HEK293 (cell line): ENCODE data around the gene FBXO27.

ENCODE experiments used
- CTCF ChIA-PET: fragments of 350-600 bp; formaldehyde crosslinking; extraction: SDS; loops from one replicate; lab custom pipeline; 2021; ENCODE audit warnings: antibody characterized with exemption; lab: Yijun Ruan, JAX
- POLR2A ChIA-PET: fragments of 300-600 bp; formaldehyde crosslinking; extraction: SDS; loops from one replicate; lab custom pipeline; 2020; ENCODE audit warnings: antibody characterized with exemption, inconsistent platforms; lab: Yijun Ruan, JAX
- H3K27ac ChIP-seq: fragments of 200-500 bp; sonication (Bioruptor generic); 2 replicates; pipeline ENCODE4 v1.5.1; 2014; ENCODE audit warnings: low read depth, low read length, control low read depth, inconsistent platforms; ENCODE audit errors: extremely low read depth
- H3K36me3 ChIP-seq, 2 experiments: fragments of 200-500 bp in 1 of 2; sonication (Bioruptor generic) in 1 of 2; 1 replicate in 1 of 2; 2 replicates in 1 of 2; pipeline ENCODE4 v1.5.1; 2014 to 2017; ENCODE audit warnings: inconsistent platforms in 2 of 2, low read length in 2 of 2; ENCODE audit not compliant: control insufficient read depth in 2 of 2, insufficient read depth in 1 of 2
- H3K4me1 ChIP-seq: fragments of 200-500 bp; sonication (Bioruptor generic); 2 replicates; pipeline ENCODE4 v1.5.1; 2014; ENCODE audit warnings: mild to moderate bottlenecking, low read length, inconsistent platforms; ENCODE audit not compliant: control insufficient read depth, insufficient read depth
- H3K4me3 ChIP-seq: 2 replicates; pipeline ENCODE4 v1.5.1; 2011; ENCODE audit warnings: low read depth, mild to moderate bottlenecking, control low read depth, low read length, moderate library complexity
- H3K9me3 ChIP-seq: fragments of 200-500 bp; sonication (Bioruptor generic); 2 replicates; pipeline ENCODE4 v1.5.1; 2014; ENCODE audit warnings: low read depth, low read length, inconsistent platforms; ENCODE audit not compliant: control insufficient read depth, insufficient read depth
- GLI2 ChIP-seq: fragments of 450-650 bp; formaldehyde crosslinking; IDR thresholded peaks from 2 replicates; pipeline ENCODE4; 2017; ENCODE audit warnings: missing biosample characterization, missing genetic modification characterization, low read depth, borderline replicate concordance
- KLF1 ChIP-seq: fragments of 450-650 bp; formaldehyde crosslinking; IDR thresholded peaks from 2 replicates; pipeline ENCODE4 v1.5.1; 2016; ENCODE audit warnings: missing biosample characterization, missing genetic modification characterization
- PRDM4 ChIP-seq: fragments of 450-650 bp; formaldehyde crosslinking; IDR thresholded peaks from 2 replicates; pipeline ENCODE4 v1.5.1; 2017; ENCODE audit warnings: missing biosample characterization, missing genetic modification characterization
- SP2 ChIP-seq: fragments of 450-650 bp; formaldehyde crosslinking; IDR thresholded peaks from 2 replicates; pipeline ENCODE4 v1.5.1; 2016; ENCODE audit warnings: missing biosample characterization, missing genetic modification characterization
- SP7 ChIP-seq: fragments of 450-650 bp; formaldehyde crosslinking; IDR thresholded peaks from 2 replicates; pipeline ENCODE4 v1.5.1; 2016; ENCODE audit warnings: missing biosample characterization, missing genetic modification characterization
- ZNF155 ChIP-seq: fragments of 450-650 bp; formaldehyde crosslinking; IDR thresholded peaks from 2 replicates; pipeline ENCODE4 v1.5.1; 2016; ENCODE audit warnings: missing biosample characterization, missing genetic modification characterization
- ZNF169 ChIP-seq: fragments of 450-650 bp; formaldehyde crosslinking; IDR thresholded peaks from 2 replicates; pipeline ENCODE4 v1.5.1; 2016; ENCODE audit warnings: missing biosample characterization, missing genetic modification characterization
- ZNF423 ChIP-seq: fragments of 450-650 bp; formaldehyde crosslinking; IDR thresholded peaks from 2 replicates; pipeline ENCODE4 v1.5.1; 2016; ENCODE audit warnings: missing biosample characterization, missing genetic modification characterization
- ZNF488 ChIP-seq: fragments of 450-650 bp; formaldehyde crosslinking; IDR thresholded peaks from 2 replicates; pipeline ENCODE4 v1.5.1; 2016; ENCODE audit warnings: missing biosample characterization, missing genetic modification characterization
- ZNF529 ChIP-seq: fragments of 450-650 bp; formaldehyde crosslinking; IDR thresholded peaks from 2 replicates; pipeline ENCODE4 v1.5.1; 2017; ENCODE audit warnings: missing genetic modification characterization, missing biosample characterization; ENCODE audit not compliant: insufficient replicate concordance
- ZNF561 ChIP-seq: fragments of 450-650 bp; IDR thresholded peaks from 2 replicates; pipeline ENCODE4 v1.5.1; 2018; ENCODE audit warnings: missing biosample characterization, missing genetic modification characterization, borderline replicate concordance
- ZNF571 ChIP-seq: fragments of 450-650 bp; formaldehyde crosslinking; IDR thresholded peaks from 2 replicates; pipeline ENCODE4 v1.5.0; 2017; ENCODE audit warnings: missing biosample characterization, missing genetic modification characterization
- ZNF664 ChIP-seq: fragments of 450-650 bp; formaldehyde crosslinking; IDR thresholded peaks from 2 replicates; pipeline ENCODE4 v1.5.1; 2016; ENCODE audit warnings: missing biosample characterization, missing genetic modification characterization
- ZNF707 ChIP-seq: fragments of 450-650 bp; formaldehyde crosslinking; IDR thresholded peaks from 2 replicates; pipeline ENCODE4 v1.5.1; 2016; ENCODE audit warnings: missing biosample characterization, missing genetic modification characterization
- ZNF768 ChIP-seq: fragments of 450-650 bp; formaldehyde crosslinking; IDR thresholded peaks from 2 replicates; pipeline ENCODE4 v1.5.1; 2018; ENCODE audit warnings: missing biosample characterization, mild to moderate bottlenecking, missing genetic modification characterization
- ZSCAN16 ChIP-seq: fragments of 450-650 bp; formaldehyde crosslinking; IDR thresholded peaks from 2 replicates; pipeline ENCODE4 v1.5.1; 2016; ENCODE audit warnings: missing biosample characterization, missing genetic modification characterization
- TF ChIP-seq, protein P1 (sequence below): fragments of 450-650 bp; formaldehyde crosslinking; IDR thresholded peaks from 2 replicates; pipeline ENCODE4 v1.5.1; 2016; ENCODE audit warnings: missing biosample characterization, missing genetic modification characterization
- TF ChIP-seq, protein P2 (sequence below): fragments of 450-650 bp; formaldehyde crosslinking; IDR thresholded peaks from 2 replicates; pipeline ENCODE4 v1.5.1; 2017; ENCODE audit warnings: missing biosample characterization, missing genetic modification characterization
- TF ChIP-seq, protein P3 (sequence below): fragments of 450-650 bp; formaldehyde crosslinking; IDR thresholded peaks from 2 replicates; pipeline ENCODE4 v1.5.1; 2016; ENCODE audit warnings: missing biosample characterization, missing genetic modification characterization, borderline replicate concordance
- TF ChIP-seq, protein P4 (sequence below): fragments of 450-650 bp; formaldehyde crosslinking; IDR thresholded peaks from 2 replicates; pipeline ENCODE4 v1.5.1; 2017; ENCODE audit warnings: missing biosample characterization, missing genetic modification characterization
- TF ChIP-seq, protein P5 (sequence below): fragments of 450-650 bp; formaldehyde crosslinking; IDR thresholded peaks from 2 replicates; pipeline ENCODE4 v1.5.1; 2017; ENCODE audit warnings: missing biosample characterization, missing genetic modification characterization

Gene FBXO27

DNA sequence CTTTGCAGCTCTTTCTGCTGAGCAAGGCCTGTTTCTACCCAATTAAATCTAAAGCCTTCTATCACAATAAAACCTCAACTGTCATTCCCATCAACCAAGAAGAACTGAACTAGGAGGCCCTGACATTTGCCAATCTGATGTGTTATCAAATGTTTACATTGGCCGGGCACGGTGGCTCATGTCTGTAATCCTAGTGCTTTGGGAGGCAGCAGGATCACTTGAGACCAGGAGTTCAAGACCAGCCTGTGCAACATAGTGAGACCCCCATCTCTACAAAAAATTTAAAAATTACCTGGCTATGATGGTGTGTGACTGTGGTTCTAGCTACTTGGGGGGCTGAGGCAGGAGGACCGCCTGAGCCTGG lies 54.0 kb downstream of the FBXO27 start:
- Histone ChIP-seq H3K4me1 (peaks cover 32% of the 10 kb centered on the region), H3K9me3 (no peaks in the 10 kb centered on the region), H3K4me3 (no peak overlapping the region), H3K36me3 (peaks cover 0 to 5% of the 10 kb centered on the region in 2 experiments; a peak in 2 of 3 replicates), H3K27ac (peak overlapping the region; percentile 78)
- POLR2A ChIA-PET: interaction anchor here (1.1 to 1.4 kb wide), 2 partner anchors 11 to 45 kb away, joined by 3 to 6 read pairs; no protein-coding TSS in a partner anchor
- CTCF ChIA-PET: interaction anchor here (0.8 to 5.9 kb wide), 12 partner anchors 10 to 312 kb away, joined by 3 to 62 read pairs (median 17); partner anchors contain the start of gene FBXO27
- TF ChIP-seq ZNF571 (tag by site-specific recombination) (no peak), KLF1 (tag by site-specific recombination) (no peak), ZNF664 (tag by site-specific recombination) (peak; percentile 89), SP2 (no peak), ZSCAN16 (tag by site-specific recombination) (no peak), ZNF155 (no peak), ZNF561 (peak; percentile 36; the same call in 1 of the 2 replicates), ZNF707 (no peak), GLI2 (tag by site-specific recombination) (no peak), ZNF169 (no peak), ZNF423 (tag by site-specific recombination) (no peak), PRDM4 (0 out of 2 replicates have a peak, but pooled peaks have one; percentile 6), ZNF529 (tag by site-specific recombination) (no peak), ZNF768 (tag by site-specific recombination) (no peak), SP7 (no peak; the same call in 1 of the 2 replicates), ZNF488 (tag by site-specific recombination) (no peak)
- TF ChIP-seq, protein P1, sequence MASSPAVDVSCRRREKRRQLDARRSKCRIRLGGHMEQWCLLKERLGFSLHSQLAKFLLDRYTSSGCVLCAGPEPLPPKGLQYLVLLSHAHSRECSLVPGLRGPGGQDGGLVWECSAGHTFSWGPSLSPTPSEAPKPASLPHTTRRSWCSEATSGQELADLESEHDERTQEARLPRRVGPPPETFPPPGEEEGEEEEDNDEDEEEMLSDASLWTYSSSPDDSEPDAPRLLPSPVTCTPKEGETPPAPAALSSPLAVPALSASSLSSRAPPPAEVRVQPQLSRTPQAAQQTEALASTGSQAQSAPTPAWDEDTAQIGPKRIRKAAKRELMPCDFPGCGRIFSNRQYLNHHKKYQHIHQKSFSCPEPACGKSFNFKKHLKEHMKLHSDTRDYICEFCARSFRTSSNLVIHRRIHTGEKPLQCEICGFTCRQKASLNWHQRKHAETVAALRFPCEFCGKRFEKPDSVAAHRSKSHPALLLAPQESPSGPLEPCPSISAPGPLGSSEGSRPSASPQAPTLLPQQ (tag by site-specific recombination): 0 out of 2 replicates have a peak, but pooled peaks have one; percentile 28
- TF ChIP-seq, protein P2, sequence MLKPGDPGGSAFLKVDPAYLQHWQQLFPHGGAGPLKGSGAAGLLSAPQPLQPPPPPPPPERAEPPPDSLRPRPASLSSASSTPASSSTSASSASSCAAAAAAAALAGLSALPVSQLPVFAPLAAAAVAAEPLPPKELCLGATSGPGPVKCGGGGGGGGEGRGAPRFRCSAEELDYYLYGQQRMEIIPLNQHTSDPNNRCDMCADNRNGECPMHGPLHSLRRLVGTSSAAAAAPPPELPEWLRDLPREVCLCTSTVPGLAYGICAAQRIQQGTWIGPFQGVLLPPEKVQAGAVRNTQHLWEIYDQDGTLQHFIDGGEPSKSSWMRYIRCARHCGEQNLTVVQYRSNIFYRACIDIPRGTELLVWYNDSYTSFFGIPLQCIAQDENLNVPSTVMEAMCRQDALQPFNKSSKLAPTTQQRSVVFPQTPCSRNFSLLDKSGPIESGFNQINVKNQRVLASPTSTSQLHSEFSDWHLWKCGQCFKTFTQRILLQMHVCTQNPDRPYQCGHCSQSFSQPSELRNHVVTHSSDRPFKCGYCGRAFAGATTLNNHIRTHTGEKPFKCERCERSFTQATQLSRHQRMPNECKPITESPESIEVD (tag by site-specific recombination): no peak
- TF ChIP-seq, protein P3, sequence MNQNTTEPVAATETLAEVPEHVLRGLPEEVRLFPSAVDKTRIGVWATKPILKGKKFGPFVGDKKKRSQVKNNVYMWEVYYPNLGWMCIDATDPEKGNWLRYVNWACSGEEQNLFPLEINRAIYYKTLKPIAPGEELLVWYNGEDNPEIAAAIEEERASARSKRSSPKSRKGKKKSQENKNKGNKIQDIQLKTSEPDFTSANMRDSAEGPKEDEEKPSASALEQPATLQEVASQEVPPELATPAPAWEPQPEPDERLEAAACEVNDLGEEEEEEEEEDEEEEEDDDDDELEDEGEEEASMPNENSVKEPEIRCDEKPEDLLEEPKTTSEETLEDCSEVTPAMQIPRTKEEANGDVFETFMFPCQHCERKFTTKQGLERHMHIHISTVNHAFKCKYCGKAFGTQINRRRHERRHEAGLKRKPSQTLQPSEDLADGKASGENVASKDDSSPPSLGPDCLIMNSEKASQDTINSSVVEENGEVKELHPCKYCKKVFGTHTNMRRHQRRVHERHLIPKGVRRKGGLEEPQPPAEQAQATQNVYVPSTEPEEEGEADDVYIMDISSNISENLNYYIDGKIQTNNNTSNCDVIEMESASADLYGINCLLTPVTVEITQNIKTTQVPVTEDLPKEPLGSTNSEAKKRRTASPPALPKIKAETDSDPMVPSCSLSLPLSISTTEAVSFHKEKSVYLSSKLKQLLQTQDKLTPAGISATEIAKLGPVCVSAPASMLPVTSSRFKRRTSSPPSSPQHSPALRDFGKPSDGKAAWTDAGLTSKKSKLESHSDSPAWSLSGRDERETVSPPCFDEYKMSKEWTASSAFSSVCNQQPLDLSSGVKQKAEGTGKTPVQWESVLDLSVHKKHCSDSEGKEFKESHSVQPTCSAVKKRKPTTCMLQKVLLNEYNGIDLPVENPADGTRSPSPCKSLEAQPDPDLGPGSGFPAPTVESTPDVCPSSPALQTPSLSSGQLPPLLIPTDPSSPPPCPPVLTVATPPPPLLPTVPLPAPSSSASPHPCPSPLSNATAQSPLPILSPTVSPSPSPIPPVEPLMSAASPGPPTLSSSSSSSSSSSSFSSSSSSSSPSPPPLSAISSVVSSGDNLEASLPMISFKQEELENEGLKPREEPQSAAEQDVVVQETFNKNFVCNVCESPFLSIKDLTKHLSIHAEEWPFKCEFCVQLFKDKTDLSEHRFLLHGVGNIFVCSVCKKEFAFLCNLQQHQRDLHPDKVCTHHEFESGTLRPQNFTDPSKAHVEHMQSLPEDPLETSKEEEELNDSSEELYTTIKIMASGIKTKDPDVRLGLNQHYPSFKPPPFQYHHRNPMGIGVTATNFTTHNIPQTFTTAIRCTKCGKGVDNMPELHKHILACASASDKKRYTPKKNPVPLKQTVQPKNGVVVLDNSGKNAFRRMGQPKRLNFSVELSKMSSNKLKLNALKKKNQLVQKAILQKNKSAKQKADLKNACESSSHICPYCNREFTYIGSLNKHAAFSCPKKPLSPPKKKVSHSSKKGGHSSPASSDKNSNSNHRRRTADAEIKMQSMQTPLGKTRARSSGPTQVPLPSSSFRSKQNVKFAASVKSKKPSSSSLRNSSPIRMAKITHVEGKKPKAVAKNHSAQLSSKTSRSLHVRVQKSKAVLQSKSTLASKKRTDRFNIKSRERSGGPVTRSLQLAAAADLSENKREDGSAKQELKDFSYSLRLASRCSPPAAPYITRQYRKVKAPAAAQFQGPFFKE (tag by site-specific recombination): no peak
- TF ChIP-seq, protein P4, sequence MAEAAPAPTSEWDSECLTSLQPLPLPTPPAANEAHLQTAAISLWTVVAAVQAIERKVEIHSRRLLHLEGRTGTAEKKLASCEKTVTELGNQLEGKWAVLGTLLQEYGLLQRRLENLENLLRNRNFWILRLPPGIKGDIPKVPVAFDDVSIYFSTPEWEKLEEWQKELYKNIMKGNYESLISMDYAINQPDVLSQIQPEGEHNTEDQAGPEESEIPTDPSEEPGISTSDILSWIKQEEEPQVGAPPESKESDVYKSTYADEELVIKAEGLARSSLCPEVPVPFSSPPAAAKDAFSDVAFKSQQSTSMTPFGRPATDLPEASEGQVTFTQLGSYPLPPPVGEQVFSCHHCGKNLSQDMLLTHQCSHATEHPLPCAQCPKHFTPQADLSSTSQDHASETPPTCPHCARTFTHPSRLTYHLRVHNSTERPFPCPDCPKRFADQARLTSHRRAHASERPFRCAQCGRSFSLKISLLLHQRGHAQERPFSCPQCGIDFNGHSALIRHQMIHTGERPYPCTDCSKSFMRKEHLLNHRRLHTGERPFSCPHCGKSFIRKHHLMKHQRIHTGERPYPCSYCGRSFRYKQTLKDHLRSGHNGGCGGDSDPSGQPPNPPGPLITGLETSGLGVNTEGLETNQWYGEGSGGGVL: no peak
- TF ChIP-seq, protein P5, sequence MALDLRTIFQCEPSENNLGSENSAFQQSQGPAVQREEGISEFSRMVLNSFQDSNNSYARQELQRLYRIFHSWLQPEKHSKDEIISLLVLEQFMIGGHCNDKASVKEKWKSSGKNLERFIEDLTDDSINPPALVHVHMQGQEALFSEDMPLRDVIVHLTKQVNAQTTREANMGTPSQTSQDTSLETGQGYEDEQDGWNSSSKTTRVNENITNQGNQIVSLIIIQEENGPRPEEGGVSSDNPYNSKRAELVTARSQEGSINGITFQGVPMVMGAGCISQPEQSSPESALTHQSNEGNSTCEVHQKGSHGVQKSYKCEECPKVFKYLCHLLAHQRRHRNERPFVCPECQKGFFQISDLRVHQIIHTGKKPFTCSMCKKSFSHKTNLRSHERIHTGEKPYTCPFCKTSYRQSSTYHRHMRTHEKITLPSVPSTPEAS (tag by site-specific recombination): no peak
